ENCODE data around the gene MAP2K5. TPM values are rescaled to one million over a fixed set of nuclear protein-coding genes. Genes with fewer than 3 reads are reported as not detected.

Gene MAP2K5
- total RNA-seq, 2 donors from 2014 or later, result 10.7 to 15.7 TPM

DNA sequence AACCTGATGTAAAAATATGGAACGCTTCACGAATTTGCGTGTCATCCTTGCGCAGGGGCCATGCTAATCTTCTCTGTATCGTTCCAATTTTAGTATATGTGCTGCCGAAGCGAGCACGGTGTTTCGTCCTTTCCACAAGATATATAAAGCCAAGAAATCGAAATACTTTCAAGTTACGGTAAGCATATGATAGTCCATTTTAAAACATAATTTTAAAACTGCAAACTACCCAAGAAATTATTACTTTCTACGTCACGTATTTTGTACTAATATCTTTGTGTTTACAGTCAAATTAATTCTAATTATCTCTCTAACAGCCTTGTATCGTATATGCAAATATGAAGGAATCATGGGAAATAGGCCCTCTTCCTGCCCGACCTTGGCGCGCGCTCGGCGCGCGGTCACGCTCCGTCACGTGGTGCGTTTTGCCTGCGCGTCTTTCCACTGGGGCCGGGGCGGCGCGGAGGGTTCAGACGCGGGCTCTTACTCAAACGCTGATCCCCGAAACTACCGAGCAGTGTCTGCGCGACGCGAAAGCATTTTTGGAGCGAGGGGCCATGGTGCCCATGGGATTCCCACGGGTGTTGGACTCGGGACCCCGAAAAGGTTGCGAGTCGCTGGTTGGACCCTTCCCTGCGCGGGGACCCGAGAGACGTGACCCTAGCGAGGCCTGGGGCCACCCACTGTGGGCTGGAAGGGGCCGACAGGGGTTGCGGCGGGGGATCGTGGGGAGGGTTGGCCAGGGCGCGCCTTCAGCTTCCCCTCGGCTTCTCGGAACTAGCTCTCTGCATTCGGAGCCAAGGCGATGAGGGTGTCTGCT, 297.6 kb downstream of the MAP2K5 start, which contains the start of gene RNU6-1:
Gene RNU6-1, minus strand, starts transcription at position 117 of the 820 bp plus-strand sequence.
- Histone ChIP-seq H3K27me3 (replicated peaks; ENCODE audit: insufficient read depth) (no peaks in the 10 kb centered on the region), H3K9me3 (no peaks in the 10 kb centered on the region), H3K27ac (peak within 1 kb of the TSS; percentile 96 to 97), H3K36me3 (no peaks in the 10 kb centered on the region), H3K4me3 (peak within 1 kb of the TSS; percentile 79 to 80), H3K4me1 (replicated peaks) (peaks cover 1% of the 10 kb centered on the region)
- TF ChIP-seq POLR2AphosphoS5 (IDR thresholded peaks at IDR 0.05) (peak; percentile 96), POLR2A (IDR thresholded peaks at IDR 0.05) (peak; percentile 84)
- TF ChIP-seq, protein P1, sequence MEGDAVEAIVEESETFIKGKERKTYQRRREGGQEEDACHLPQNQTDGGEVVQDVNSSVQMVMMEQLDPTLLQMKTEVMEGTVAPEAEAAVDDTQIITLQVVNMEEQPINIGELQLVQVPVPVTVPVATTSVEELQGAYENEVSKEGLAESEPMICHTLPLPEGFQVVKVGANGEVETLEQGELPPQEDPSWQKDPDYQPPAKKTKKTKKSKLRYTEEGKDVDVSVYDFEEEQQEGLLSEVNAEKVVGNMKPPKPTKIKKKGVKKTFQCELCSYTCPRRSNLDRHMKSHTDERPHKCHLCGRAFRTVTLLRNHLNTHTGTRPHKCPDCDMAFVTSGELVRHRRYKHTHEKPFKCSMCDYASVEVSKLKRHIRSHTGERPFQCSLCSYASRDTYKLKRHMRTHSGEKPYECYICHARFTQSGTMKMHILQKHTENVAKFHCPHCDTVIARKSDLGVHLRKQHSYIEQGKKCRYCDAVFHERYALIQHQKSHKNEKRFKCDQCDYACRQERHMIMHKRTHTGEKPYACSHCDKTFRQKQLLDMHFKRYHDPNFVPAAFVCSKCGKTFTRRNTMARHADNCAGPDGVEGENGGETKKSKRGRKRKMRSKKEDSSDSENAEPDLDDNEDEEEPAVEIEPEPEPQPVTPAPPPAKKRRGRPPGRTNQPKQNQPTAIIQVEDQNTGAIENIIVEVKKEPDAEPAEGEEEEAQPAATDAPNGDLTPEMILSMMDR (IDR thresholded peaks at IDR 0.05), result peak in 1 of 4 experiments; percentile 9
- DNase-seq (ENCODE audit: low spot score), result peak; percentile 92
- intact Hi-C loops (cut with DNase I), result loop anchor here (5.0 to 10.0 kb wide), 3 partner anchors 295 to 893 kb away; partner anchors contain the start of genes C15orf61 and MAP2K5
- 0% methylated on average over 61 of the region's 62 CpGs for WGBS

DNA sequence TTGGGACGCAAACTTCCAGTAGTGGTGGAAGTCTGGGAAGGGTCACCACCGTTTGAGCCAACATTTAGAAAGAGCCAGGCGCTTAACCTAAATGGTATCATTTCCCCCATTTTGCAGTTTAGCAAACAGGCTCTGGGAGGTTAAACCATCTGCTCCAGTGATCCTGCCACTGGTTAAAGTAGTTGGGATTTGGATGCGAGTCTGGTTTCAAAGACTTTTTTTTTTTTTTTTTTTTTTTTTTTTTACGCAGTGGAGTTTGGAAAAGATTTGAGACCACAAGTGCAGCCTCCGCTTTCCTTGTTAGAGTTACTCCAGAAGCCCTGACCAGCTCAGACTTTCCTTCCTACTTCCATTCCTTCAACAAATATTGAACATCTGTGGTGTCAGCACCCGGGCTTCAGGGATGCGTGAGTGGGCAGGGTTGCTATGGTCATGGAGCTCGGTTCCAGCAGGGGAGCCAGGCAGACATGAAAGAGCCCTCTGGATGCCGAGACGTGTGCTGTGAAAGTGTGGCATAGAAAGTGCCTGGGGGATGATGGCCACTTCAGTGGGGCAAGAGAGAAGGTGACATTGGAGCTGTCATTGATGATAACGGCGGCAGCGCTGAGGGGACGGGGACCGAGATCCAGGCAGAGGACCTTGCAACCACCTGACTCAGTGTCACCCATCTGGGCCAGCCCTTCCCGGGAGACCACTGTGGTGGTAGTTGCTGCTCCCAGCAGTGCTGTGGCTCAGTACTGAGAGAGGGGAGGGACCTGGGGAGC, 298.4 kb downstream of the MAP2K5 start:
- no peak for DNase-seq (ENCODE audit: low spot score)
- no peaks in the 10 kb centered on the region for H3K36me3 ChIP-seq
- H3K9me3 ChIP-seq, result no peaks in the 10 kb centered on the region
- intact Hi-C loops (cut with DNase I), result no loop called here
- H3K27me3 ChIP-seq (replicated peaks; ENCODE audit: insufficient read depth), result no peaks in the 10 kb centered on the region
- peak overlapping the region; percentile 79 to 80 for H3K4me3 ChIP-seq
- peak overlapping the region; percentile 96 to 97 for H3K27ac ChIP-seq
- no peaks in the 10 kb centered on the region for H3K4me1 ChIP-seq (replicated peaks)
- TF ChIP-seq, protein P1 (IDR thresholded peaks at IDR 0.05), result peak in 1 of 4 experiments; percentile 7
- no peak for TF ChIP-seq POLR2AphosphoS5 (IDR thresholded peaks at IDR 0.05)
- WGBS, result 3% methylated on average over 17 of the region's 17 CpGs

DNA sequence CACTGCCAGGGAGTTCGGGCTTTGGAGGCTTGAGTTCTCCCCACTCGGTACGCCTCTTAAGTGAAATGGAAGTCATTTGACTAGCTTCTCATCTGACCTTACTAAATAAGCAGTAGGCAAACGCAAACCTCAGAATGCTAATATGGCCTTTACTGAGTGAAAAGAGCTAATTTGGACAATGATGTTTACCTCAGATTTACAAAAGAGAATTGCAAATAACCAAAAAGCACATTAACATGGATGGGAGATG, 298.9 kb downstream of the MAP2K5 start:
- DNase-seq (ENCODE audit: low spot score), result no peak
- WGBS, result 24% methylated on average over 4 of the region's 4 CpGs
- H3K4me3 ChIP-seq, result peak overlapping the region; percentile 79 to 80
- no peaks in the 10 kb centered on the region for H3K36me3 ChIP-seq
- no peaks in the 10 kb centered on the region for H3K9me3 ChIP-seq
- no peaks in the 10 kb centered on the region for H3K27me3 ChIP-seq (replicated peaks; ENCODE audit: insufficient read depth)
- intact Hi-C loops (cut with DNase I), result no loop called here
- H3K4me1 ChIP-seq (replicated peaks), result no peaks in the 10 kb centered on the region
- no peak for TF ChIP-seq POLR2A (IDR thresholded peaks at IDR 0.05)
- no peak for TF ChIP-seq POLR2AphosphoS5 (IDR thresholded peaks at IDR 0.05)
- TF ChIP-seq, protein P1 (IDR thresholded peaks at IDR 0.05), result no peak
- peak overlapping the region; percentile 96 to 97 for H3K27ac ChIP-seq

DNA sequence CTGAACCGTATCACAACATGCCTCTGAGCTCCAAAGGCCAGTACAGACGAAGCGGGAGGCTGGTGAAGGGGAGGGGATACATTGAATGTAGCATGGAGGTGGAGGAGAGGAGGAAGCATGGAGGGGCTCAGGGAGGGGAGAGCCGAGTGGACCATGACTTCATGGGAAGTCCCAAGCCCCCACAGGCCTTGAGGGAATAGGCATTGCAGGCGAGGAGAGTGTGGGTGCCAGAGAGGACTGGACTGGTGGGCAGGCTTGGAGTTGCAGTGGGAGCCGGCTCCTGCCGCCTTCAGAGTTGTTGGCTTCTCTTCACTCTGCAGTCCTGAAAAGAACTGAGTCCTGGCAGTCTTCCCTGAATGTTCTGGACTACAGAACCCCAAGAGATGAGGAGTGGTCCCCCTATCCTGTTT, 300.6 kb downstream of the MAP2K5 start:
- H3K4me1 ChIP-seq (replicated peaks), result no peaks in the 10 kb centered on the region
- H3K36me3 ChIP-seq, result no peaks in the 10 kb centered on the region
- TF ChIP-seq, protein P1 (IDR thresholded peaks at IDR 0.05), result no peak
- TF ChIP-seq POLR2AphosphoS5 (IDR thresholded peaks at IDR 0.05) (no peak), POLR2A (IDR thresholded peaks at IDR 0.05) (no peak)
- 93% methylated on average over 7 of the region's 7 CpGs for WGBS
- no peak overlapping the region for H3K4me3 ChIP-seq
- DNase-seq (ENCODE audit: low spot score), result no peak
- intact Hi-C loops (cut with DNase I), result no loop called here
- no peaks in the 10 kb centered on the region for H3K9me3 ChIP-seq
- no peak overlapping the region for H3K27ac ChIP-seq
- no peaks in the 10 kb centered on the region for H3K27me3 ChIP-seq (replicated peaks; ENCODE audit: insufficient read depth)
